AG08396 (cell line): ENCODE data around the gene HS6ST1.

Source experiments
- DNase-seq: peaks from one replicate; pipeline ENCODE4 v3.0.0; 2012; ENCODE audit warnings: low spot score, mixed read lengths

The HS6ST1 gene

GRCh38 chr2:128318776-128319464 lies at the start of gene HS6ST1:
Gene HS6ST1 (minus strand): TSS chr2:128318868. CDS start chr2:128318563, 305 bp downstream.
- DNase-seq = peak; percentile 94

- DNase-seq = no peak
These were observed 49.1 kb upstream of the HS6ST1 start for GRCh38 chr2:128367601-128368359.

GRCh38 chr2:128366713-128367511 lies 48.2 kb upstream of the HS6ST1 start:
- no peak for DNase-seq

GRCh38 chr2:128365217-128365905 lies 46.7 kb upstream of the HS6ST1 start:
- DNase-seq = no peak

- DNase-seq = no peak
These were observed 45.8 kb upstream of the HS6ST1 start for GRCh38 chr2:128364441-128364911.

GRCh38 chr2:128363934-128364361 lies 45.3 kb upstream of the HS6ST1 start:
- no peak for DNase-seq

- peak; percentile 87 for DNase-seq
These were observed 44.2 kb upstream of the HS6ST1 start for GRCh38 chr2:128362889-128363228.

GRCh38 chr2:128362176-128362888 lies 43.7 kb upstream of the HS6ST1 start:
- no peak for DNase-seq

- no peak for DNase-seq
These were observed 42.9 kb upstream of the HS6ST1 start for GRCh38 chr2:128361376-128362131.

- no peak for DNase-seq
These were observed 42.0 kb upstream of the HS6ST1 start for GRCh38 chr2:128360711-128361110.

- DNase-seq = no peak
These were observed 41.2 kb upstream of the HS6ST1 start for GRCh38 chr2:128359841-128360240.

- DNase-seq = no peak
These were observed 40.5 kb upstream of the HS6ST1 start for GRCh38 chr2:128358941-128359731.

- DNase-seq = no peak
These were observed 39.1 kb upstream of the HS6ST1 start for GRCh38 chr2:128357506-128358370.

GRCh38 chr2:128356127-128356526 lies 37.5 kb upstream of the HS6ST1 start:
- no peak for DNase-seq

GRCh38 chr2:128354726-128355470 lies 36.2 kb upstream of the HS6ST1 start:
- DNase-seq = no peak

- no peak for DNase-seq
These were observed 35.5 kb upstream of the HS6ST1 start for GRCh38 chr2:128354161-128354560.

GRCh38 chr2:128350736-128351135 lies 32.1 kb upstream of the HS6ST1 start:
- DNase-seq = no peak

GRCh38 chr2:128348701-128349100 lies 30.0 kb upstream of the HS6ST1 start:
- no peak for DNase-seq
